HG03064 (cell line): ENCODE measurements around the gene VPS9D1.
"Not testable (repeated sequence)": the region's sequence is repeated elsewhere in the genome, so short reads cannot be mapped to it uniquely, and the experiment has no call there.

Experiments
- ATAC-seq: cut with Tn5 transposase; IDR thresholded peaks from one replicate; pipeline ENCODE4 v1.9.1; 2021; ENCODE audit warnings: low read depth; ENCODE audit not compliant: unreplicated experiment

VPS9D1 gene

DNA sequence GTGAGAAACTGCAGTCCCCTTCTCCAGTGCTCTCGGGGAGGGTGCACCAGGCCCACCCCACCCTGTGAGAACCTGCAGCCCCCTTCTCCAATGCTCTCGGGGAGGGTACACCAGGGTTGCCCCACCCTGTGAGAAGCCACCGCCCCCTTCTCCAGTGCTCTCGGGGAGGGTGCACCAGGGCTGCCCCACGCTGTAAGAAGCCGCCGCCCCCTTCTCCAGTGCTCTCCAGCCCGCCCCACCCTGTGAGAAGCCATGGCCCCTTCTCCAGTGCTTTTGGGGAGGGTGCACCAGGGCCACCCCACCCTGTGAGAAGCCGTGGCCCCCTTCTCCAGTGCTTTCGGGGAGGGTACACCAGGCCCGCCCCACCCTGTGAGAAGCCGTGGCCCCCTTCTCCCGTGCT lies 50.9 kb downstream of the VPS9D1 start:
- no peak for ATAC-seq

DNA sequence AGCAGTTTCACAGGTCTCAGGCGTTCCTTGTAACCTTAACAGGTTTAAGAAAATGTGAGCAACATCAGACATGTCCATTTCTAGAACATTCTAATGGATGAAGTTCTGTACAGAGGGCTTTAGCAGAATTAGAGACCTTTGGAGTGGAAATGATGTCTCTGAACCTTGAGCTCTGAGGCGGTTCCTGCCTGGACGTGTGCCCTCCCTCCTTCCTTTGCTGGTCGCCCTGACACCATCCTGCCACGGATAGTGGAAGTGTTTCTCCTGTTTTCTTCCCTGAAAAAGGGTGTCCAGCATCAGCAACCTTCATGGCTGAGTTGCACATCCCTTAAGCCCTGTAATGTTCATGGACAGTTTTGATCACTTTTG lies 51.9 kb downstream of the VPS9D1 start:
- no peak for ATAC-seq

DNA sequence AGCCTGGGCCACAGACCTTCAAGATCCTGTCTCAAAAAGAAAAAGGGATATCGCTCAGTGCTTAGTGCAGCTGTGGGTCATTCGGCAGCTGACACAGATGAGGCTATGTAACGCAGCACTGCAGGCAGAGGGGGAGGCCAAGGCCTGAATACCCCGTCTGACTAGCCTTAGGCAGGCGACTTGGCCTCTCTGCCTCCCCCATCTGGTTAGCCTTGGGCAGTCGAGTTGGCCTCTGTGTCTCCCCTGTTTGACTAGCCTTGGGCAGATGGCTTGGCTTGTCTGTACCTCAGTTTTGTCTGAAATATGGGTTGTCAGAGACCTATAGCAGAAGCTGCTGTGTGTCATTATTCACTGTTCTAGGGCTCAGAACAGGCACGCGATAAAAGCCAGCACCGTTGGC lies 53.1 kb downstream of the VPS9D1 start:
- ATAC-seq: no peak

DNA sequence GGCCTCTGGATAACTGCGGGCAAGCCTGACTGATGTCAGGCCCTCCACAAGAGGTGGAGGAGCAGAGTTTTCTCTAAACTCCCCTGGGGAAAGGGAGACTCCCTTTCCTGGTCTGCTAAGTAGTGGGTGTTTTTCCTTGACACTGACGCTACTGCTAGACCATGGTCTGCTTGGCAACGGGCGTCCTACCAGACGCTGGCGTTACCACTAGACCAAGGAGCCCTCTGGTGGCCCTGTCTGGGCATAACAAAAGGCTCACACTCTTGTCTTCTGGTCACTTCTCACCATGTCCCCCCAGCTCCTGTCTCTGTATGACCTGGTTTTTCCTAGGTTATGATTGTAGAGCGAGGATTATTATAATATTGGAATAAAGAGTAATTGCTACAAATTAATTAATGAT lies 53.7 kb downstream of the VPS9D1 start:
- not testable (repeated sequence) for ATAC-seq

DNA sequence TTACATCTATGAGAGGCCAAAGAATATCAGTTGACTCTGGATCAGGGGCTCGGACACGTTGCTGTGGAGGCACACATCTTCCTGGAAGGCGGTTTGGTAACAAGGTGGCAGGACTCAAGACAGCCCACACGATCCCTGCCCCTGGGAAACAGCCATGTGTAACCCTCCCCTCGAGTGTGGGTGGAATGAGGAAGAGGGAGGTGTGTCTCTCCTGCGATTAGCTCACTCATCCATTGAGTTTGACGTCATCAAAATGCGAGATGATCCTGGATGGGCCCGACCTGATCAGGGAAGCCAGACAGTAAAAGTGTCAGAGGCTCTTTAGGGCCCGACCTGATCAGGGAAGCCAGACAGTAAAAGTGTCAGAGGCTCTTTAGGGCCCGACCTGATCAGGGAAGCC lies 56.5 kb downstream of the VPS9D1 start:
- ATAC-seq: not testable (repeated sequence)

DNA sequence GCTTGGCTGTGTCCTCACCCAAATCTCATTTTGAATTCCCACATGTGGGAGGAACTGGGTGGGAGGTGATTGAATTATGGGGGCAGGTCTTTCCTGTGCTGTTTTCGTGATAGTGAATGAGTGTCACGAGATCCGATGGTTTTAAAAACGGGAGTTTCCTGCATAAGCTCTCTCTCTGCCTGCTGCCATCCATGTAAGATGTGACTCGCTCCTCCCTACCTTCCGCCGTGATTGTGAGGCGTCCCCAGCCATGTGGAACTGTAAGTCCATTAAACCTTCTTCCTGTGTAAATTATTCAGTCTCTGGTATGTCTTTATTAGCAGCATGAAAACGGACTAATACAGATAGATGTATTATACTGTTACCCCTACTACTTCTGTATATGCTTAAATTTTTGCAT lies 59.5 kb downstream of the VPS9D1 start:
- ATAC-seq: no peak

DNA sequence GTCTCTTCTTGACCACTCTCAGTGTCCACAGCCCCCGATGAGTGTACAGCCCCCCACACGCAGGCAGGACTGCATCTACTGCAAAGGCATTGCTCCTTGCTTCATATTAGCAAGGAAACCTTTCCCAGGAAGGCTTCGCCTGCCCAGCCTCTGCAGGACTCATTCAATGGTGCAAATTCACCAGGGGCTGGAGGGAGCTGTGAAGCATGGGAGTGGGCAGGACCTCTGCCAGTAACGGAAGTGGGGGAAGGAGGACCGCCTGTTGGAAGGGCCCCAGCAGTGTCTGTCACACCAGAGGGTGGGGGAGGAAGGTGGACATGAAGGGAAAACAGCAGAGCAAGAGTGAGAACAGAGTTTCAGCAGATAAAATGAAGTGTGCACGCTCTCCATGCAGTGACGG lies 60.6 kb downstream of the VPS9D1 start:
- no peak for ATAC-seq

DNA sequence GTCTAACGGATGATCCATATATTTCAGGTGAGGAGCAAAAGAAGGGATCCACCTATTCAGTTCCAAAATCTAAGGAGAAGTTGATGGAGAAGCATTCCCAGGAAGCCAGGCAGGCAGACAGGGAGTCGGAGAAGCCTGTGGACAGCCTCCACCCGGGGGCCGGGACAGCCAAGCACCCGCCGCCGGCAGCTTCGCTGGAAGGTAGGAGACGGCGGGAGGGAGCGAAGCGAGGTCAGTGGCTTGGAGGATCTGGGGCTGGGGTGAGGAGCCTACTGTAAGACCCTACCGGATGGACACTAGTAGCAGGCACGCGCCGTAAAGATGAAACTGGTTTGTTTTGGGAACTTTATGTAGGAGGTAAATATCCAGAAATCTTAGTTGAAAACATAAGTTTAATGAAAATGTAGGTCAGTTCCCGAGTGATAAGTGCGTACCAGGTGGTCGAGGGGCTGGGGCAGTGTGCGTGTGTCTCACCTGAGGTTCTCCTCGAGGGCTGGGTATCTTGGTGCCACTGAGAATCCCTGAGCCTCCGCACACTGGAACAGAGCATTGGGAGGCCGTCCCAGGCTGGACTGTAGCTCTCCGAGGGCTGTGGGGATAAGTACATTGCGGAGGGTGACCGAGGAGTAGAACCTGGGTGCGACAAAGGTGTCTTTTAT lies 62.3 kb downstream of the VPS9D1 start:
- ATAC-seq: no peak

DNA sequence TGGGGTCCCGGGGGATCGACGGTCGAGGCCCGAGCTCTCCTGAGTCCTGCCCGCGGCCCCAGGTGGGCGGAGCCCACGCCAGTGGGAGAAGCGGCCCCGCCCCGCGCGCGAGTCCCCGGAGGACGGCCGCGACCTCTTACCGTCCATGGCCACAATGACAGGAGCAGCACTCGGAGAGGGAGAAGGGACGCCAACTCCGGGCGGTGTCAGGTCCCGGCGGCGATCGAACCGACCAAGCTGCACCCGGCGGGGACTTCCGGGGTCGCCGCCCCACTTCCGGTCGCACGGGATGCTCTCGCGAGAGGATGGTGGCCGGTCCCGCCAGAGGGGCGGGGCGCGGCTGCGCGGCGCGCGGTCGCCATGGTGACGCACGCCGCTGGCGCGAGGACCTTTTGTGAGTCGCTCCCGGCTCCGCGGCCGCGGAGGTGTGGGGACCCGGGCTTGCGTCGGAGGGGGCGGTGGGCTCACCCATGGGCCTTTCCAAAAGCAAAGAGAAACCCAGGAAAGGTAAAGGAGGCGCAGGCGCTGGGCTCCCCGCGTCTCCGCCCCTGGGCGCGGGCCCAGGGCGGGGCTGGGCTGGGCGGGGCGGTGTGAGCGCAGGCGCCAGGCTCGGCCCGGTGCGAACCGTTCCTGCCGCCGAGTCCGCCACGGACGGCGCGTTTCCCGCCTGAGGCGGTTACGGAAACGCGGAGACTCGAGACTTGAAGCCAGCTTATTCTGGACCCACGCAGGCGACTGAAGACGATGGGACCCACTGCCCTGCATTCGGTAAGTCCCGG lies 63.1 kb downstream of the VPS9D1 start, which contains the start of the genes CHMP1A and SPATA33:
CHMP1A (minus strand) TSS at position 267 of the 779 bp plus-strand sequence; CDS start at position 147, 120 bp downstream.
SPATA33 (plus strand) TSS at position 395 of the 779 bp plus-strand sequence; CDS start at position 471, 76 bp downstream.
- peak; percentile 84 for ATAC-seq
